HG03439 (cell line): Measurements from ENCODE around the gene TNIK.

Source experiments
- ATAC-seq: cut with Tn5 transposase; IDR thresholded peaks from one replicate; pipeline ENCODE4 v1.9.1; 2021; ENCODE audit warnings: mild to moderate bottlenecking, moderate library complexity; ENCODE audit not compliant: unreplicated experiment

TNIK gene

DNA sequence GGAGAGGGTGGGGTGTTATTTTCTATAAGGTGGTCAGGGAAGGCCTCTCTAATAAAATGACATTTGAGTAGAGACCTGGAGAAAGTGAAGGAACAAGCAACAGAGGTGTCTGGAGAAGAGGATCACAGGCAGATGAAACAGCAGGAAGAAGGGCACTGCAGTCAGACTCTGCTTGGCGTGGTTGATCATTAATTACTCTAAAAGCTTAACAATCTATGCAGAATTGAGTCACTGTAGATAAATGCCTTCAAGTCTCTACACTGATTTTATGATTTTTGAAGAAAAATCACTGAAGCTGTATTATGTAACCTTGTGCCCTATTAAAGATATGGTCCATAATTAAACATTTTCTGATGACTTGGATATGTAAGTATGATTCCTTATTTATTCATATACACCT lies 114.2 kb downstream of the TNIK start:
- ATAC-seq: no peak

DNA sequence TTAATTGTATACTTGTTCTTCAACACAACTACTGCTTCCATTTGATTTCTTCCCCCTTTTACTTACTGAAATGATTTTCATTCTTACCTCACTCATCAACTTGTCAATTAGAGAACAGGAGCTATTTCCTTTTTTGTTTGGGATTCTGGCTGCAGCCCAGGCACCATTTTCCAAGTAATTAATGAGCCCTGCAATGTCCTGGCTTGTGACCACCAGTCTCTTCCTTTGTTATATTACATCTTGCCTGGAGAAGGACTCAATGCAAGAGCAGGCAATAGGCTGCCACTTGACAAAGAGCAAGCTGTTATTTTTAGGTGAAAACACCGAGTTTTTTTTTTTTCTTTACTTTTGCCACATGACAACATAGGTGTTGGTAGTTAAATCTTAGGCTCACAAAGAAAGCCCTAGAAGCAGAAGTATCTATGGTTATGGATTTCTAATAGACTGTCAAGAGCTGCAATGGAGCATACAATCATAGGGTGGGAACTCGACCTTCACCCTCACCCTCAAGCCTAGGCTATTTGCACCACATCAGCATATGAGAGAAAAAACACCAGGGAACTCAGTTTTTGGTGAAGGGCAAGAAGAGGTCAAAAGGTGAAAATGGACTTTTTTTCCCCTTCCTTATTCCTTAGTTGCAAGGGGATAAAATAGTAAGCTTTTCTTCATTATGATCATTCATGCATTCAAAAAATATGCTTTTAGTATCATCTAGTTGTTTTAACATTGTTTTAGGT lies 114.9 kb downstream of the TNIK start:
- ATAC-seq: no peak

DNA sequence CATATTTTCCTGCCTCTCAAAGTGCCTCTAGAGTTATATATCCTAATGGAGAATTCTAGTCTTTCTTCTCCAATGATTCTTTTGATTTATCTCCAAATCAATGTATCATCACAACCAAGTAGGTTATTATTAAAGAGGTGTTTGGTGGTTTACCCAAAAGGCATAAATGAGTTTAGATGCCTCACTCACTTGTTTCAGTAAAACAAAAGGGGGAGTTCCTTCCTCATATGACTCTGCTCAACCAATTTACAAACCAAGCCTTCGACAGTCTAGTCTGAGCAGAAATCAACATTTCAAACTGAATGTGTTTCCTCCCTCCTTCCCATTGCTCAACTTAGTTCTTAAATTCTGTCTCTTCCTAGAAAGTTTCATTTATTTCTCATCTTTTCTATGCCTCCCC lies 116.5 kb downstream of the TNIK start:
- ATAC-seq: no peak

DNA sequence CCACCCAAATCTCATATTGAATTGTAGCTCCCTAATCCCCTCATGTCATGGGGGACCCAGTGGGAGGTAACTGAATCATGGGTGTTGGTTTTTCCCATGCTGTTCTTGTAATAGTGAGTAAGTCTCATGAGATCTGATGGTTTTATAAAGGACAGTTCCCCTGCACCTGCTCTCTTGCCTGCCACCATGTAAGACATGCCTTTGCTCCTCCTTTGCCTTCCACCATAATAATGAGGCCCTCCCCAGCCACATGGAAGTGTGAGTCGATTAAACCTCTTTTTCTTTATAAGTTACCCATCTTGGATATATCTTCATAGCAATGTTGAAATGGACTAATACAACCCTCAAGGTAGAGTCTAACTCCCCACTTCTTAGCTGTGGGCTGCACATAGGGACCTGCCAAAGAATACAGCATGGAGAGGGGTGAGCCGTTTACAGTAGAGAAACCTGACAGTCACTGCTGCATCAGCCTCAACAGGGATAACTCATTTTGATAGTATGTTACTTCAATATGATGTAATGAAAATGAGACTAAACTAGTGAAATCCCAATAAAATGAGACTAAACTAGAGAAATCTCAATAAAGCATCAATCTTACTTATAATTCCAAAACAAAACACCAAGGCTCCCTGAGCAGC lies 117.3 kb downstream of the TNIK start:
- no peak for ATAC-seq

DNA sequence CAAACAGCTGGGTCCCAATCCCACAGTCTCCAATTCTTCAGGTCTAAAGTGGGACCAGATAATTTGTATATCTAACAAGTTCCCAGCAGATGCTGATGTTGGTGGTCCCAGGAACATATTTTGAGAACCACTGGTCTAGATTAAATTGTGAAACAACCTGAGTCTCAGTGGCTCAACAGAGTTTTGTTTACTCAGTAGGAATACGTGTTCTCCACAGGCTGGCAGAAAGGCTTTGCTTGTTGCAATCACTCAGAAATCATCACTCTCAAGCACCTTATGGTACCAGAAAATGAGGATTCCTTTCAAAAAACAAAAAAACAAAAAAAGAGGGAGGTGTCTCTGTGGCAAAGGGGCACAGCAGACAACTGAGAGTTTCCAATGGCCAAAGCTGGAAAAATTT lies 118.0 kb downstream of the TNIK start:
- no peak for ATAC-seq

DNA sequence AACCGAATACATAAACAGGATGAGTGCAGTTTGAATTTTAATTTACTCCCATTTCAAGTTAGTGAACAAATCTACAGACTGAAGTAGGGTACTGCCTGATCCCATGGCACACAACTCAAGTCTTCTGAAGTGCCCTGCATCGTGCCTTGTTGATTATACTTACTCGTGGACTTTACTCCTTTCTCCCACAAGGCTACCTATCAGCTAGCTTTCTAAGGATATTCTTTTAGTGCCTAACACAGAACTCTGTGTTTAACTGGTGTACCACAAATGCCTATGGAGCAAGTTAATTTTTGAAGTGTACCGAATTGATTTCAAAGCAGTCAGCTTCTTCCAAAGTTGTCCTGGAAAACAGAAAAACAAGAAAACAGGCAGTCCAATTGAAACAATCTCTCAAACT lies 119.8 kb downstream of the TNIK start:
- no peak for ATAC-seq

DNA sequence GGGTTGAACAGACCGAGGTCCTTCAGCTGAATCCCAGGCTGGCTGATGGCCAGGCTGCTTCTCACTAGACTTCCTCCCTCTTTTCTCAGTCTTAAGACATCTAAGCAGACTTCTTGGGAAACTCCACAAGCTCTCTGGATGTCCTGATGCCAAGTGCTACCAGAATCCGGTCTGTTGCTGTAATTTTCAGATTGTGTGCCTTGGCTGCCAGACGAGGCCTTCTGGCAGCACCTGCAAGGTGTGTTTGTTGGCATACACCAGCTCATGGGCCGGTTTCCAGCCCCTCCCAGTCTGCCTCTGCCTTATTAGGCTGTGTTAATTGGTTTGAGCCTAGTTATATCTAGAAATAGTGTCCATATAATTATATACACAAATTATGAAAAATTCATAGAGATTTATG lies 120.6 kb downstream of the TNIK start:
- no peak for ATAC-seq

DNA sequence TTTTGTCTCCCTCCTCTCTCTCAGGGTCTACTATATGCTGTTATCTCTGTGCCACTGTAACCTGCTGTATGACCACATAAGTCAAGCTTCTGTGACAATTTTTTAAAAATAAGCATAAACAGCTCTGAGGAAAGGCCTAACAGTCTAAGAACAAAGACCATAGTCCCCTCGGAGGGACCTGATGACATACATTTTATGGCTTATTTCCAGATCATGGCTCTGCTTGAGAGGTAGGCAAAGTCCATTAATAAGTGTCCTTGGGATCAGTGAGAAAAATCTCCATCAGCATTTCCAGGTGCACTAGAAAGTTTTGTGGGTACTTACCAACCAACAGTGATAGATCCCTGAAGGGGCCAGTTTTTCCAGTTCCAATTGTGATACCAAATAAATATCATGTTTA lies 123.8 kb downstream of the TNIK start:
- ATAC-seq: no peak

DNA sequence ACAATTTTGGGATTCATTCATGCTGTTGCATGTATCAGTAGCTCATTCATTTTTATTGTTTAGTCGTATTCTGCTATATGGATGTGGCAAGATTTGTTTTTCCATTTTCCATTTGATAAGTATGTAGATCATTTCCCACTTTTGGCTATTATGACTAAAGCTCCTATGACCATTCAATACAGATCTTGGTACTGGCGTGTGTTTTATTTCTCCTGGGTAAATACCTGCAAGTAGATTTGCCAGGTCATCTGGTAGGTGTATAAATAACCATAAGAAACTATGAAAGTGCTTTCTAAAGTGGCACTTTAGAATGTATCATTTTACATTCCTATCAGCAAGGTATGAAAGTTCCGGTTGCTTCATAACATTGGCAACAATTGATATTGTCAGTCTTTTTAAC lies 124.6 kb downstream of the TNIK start:
- ATAC-seq: no peak

DNA sequence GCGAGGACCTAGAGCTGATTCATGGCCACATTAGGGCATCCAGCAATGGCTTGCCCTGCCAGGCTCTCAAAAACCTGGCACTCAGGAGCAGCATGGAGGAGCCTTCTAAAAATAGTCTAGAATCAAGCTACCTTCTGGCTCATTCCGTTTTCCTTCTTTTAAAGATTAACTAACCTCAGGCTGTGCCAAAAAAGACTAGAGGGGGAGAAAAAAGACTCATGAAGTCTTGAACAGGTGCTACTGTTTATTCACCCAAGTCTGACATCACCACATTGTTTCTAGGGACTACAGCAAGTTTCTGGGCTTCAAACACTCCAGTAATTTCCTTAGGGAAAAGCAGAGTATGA lies 125.8 kb downstream of the TNIK start:
- no peak for ATAC-seq

DNA sequence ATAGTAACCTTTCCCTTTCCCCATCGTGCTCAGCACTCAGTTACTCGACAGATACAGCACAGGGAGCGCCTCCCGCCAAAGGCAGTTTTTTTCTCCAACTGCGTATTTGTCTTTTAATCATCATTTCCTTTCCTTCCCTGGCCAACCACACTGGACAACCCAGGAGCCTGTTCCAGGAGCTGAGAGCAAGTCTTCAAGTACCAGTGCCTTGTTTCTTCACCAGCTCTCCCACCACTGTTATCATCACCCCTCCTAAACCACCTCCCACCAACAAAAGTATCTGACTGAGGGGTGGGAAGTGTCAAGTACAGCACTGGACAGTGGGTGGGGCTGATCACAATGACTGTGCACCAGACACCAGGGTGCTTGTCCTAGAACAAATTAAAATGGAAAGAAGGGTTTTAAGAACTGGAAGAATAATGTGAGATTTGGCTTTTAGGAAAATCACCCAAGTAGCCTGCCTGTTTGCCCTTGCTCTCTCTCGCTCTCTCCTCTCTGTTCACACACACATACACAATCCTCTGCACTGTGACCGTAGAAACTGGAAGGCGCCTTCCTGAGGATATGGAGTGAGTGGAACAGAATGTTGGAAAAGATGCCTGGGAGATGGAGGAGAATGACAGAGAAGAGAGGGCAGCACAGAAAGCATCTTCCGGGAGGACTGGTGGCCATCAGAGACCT lies 126.3 kb downstream of the TNIK start:
- no peak for ATAC-seq

DNA sequence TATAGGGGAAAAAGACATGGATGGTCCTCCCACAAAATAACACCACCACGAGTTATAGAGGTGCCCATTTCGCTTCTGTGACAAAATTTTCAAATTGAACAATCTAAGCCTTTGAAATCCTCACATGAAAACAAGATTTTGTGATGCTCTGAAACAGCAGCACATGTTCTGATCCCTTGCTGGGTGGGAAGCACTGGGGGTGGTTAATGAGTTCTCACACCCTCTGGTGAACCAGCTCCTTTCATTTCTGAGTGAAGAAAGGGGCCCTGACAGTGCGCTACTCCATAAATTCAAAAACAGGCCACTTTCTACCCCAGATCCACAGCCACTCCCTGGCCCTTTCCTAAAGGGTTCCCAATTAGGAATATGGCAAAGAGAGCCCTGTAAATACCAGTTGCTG lies 129.3 kb downstream of the TNIK start:
- ATAC-seq: no peak

DNA sequence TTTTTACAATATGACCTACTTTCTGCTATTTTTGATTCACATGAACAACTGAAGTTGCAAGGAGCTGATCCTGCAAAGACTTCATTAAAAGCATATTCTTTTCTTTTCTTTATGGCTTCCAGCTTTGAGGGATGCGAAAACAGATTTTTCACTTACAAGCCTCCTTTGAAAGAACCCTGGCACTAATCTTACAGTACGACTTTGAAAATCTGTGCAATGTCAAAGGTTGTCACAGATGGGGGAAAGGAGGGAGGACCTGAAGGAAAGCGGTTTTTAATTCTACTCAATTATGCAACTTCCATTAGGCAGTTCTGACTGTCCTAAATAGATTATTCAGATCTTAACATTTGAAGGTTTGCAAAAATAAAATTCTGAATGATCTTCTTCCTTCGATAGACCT lies 130.5 kb downstream of the TNIK start:
- ATAC-seq: no peak

DNA sequence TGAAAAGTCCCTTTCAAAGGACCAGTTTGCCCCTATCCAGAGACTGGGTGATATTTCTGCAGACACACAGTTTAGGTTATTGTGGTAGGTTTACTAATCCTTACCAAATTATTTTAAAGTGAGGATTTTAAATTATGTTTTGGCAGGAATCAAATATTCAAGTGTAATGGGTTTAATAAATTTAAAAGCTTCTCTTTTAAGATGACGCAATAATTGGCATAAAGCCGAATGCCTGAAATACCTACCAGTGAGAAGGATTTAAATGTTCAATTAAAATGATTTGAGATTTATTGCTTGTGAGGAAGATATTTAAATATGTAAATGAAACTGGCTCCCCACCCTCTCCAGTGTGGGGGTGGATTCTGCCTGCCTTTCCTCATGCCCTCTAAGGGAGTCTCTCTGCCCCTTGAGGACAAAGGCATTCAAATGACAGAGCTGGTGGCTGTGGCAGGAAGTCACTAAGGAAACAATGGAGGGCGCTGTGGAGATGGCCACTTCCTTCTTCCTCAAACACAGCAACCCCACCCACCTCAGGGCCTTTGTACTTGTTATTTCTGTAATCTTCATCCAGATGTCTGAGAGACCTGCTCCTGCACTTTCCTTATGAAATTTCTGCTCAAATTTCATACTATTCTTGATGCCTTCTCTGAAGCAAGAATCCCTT lies 131.7 kb downstream of the TNIK start:
- ATAC-seq: no peak

DNA sequence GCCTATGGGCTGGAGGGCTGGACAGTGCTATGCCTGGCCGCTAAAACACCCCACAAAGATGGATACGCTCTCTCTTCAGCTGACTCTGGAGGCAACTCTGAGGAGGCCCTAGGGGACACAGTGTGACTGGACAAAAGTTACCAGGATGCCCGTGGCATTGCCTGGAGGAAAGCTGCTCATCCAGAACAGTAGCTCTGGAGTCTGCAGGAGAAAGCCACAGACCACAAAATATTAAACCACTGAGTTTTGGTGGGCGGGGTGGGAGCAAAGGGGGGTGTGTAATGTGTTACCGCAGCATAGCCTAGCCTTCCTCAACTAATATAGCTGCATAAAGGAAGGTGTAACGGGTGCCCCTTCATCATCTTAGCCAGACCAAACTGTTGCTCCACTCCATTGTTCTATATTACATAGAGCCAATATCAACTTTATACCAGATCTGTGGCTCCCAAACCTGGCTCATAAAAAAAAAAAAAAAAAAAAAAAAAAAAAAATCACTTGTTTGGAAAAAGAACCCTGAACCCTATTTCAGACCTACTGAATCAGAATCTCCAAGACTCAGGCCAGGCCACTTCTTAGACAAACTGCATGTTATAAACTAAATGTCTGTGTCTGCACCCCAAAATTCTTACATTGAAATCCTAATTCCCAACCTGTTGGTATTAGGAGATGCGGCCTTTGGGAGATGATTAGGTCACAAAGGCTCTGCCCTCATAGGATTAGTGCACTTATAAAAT lies 132.6 kb downstream of the TNIK start:
- ATAC-seq: no peak

DNA sequence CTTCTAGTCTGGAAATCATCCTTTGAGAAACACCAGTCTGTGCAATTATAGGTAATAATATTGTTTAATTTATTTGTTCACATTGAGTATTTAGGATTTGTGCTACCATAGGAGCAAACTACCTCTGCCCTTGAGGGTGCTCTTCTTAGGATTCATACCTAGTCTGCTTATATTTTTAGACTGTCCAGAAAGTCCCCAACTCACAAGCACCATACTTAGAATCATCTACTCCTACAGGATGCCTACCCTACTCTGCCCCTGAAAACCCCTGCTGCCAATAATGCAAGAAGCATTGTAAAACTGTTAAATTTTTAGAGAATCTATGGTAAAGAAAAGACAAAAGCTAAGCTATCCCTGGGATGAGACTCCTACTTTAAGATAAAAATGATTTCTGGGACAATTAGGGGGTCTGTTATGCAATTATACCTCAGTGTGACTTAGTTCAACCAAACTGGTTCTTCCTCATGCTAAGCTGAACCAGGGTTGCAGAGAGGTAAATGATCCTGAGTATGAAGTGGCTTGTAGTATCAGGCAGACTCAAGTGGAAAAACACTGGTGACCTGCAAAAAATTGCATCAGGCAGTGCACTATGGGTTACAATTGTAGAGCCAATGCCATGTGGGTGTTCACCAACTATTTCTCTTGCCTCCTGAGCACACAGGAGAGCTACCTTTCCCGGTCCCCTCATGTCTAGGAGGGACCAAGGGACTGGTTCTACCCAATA lies 133.3 kb downstream of the TNIK start:
- ATAC-seq: no peak

DNA sequence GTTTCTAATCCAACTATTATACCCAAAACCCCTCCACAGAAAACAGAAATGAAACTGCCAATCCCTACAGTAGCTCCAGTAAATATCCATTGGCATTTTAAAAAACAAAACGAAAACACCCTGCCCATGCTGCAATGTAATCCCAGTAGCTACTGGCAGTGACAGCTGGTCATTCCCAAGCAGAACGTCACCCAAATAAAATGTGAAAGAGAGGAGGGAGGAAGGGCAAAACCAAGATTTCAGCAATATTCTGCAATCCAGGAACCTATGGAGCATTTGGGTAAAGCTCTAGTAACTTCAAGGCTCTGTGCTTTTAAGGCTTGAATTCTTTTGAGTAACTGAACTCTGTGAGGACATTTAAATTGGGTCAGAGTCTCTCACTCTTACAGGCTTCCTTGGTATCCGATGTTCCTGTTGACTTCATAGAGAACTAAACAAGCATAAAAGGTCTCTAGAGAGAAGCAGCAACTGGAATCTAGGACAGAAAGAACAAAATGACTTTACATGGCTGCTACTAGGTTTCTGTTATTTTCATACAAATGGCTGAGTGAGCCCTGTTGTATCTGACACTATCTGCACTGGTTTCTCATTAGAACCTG lies 136.2 kb downstream of the TNIK start:
- ATAC-seq: no peak

DNA sequence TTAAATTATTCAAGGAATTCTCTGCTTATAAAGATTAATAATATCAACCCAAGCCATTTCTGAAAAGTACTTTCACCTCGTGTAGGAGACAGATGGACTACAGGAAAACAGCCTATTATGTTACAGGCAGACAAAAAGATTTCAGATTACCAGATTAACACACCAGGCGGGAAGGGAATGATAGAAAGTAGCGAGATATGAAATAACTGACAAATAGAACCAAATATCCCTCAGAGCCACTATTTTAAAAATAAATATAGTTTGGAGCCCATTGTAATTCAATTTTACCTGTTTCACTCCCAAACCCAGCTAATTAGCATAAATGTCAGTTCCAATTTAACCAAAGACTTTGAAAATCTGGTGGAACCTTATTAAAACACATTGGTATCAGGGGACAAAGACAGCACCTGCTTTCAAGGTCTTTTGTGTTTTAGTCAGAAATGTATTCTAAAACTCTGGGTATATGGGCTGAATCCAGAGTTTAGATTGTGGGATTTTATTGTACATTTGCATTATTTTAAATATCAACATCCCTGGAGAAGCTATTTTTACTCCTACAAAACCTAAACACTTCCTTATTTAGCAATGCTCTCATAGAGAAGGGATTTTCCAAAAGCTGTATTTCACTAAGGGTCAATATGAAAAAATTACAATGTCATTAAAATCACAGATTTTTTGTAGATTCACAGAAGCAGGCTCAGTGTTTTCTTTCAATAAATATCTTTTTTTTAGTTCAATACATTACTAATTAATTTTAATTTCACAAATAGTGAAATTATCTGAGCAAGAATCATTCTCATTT lies 138.4 kb downstream of the TNIK start:
- ATAC-seq: no peak
